H9 (cell line): Measurements from ENCODE around the gene NUP214. TPM values are rescaled to one million over a fixed set of nuclear protein-coding genes. Genes with fewer than 3 reads are reported as not detected.

ENCODE experiments used
- DNase-seq: peaks from one replicate; pipeline ENCODE4 v3.0.0-alpha.2; 2017
- H2AFZ ChIP-seq: one replicate; pipeline ENCODE4 v1.6.1; 2013; ENCODE audit warnings: mild to moderate bottlenecking, low read length, control low read depth, moderate library complexity
- H2AK5ac ChIP-seq: 2 replicates; pipeline ENCODE4 v1.6.1; 2013; ENCODE audit warnings: low read length, control low read depth, mixed read lengths; ENCODE audit not compliant: insufficient read length
- H2BK120ac ChIP-seq: one replicate; pipeline ENCODE4 v1.6.1; 2013; ENCODE audit warnings: low read depth, mild to moderate bottlenecking, low read length, control low read depth, inconsistent platforms; ENCODE audit not compliant: poor library complexity, severe bottlenecking
- H2BK12ac ChIP-seq: 2 replicates; pipeline ENCODE4 v1.6.1; 2013; ENCODE audit warnings: low read length, control low read depth, mixed read lengths, low read depth; ENCODE audit not compliant: insufficient read length
- H2BK15ac ChIP-seq: 2 replicates; pipeline ENCODE4 v1.6.1; 2013; ENCODE audit warnings: low read depth, low read length, control low read depth
- H2BK20ac ChIP-seq: one replicate; pipeline ENCODE4 v1.6.1; 2013; ENCODE audit warnings: low read depth, mild to moderate bottlenecking, low read length, control low read depth, inconsistent platforms; ENCODE audit not compliant: poor library complexity, severe bottlenecking
- H2BK5ac ChIP-seq: 2 replicates; pipeline ENCODE4 v1.6.1; 2013; ENCODE audit warnings: low read length, control low read depth, mixed read lengths; ENCODE audit not compliant: insufficient read length
- H3K14ac ChIP-seq: 2 replicates; pipeline ENCODE4 v1.6.1; 2013; ENCODE audit warnings: low read length, control low read depth; ENCODE audit not compliant: insufficient read depth
- H3K18ac ChIP-seq: 2 replicates; pipeline ENCODE4 v1.6.1; 2013; ENCODE audit warnings: low read depth, mild to moderate bottlenecking, mixed read lengths, low read length, control low read depth; ENCODE audit not compliant: insufficient read length
- H3K23ac ChIP-seq: 2 replicates; pipeline ENCODE4 v1.6.1; 2013; ENCODE audit warnings: low read length, control low read depth, mixed read lengths, low read depth; ENCODE audit not compliant: insufficient read length
- H3K23me2 ChIP-seq: 2 replicates; pipeline ENCODE4 v1.6.1; 2013; ENCODE audit warnings: low read depth, mild to moderate bottlenecking, mixed read lengths, low read length, control low read depth; ENCODE audit not compliant: insufficient read length, poor library complexity, severe bottlenecking
- H3K27ac ChIP-seq: 2 replicates; pipeline ENCODE4 v1.5.1; 2013; ENCODE audit warnings: low read length, control low read depth, mixed read lengths, low read depth; ENCODE audit not compliant: insufficient read length
- H3K27me3 ChIP-seq: 2 replicates; pipeline ENCODE4 v1.6.1; 2013; ENCODE audit warnings: low read length, control low read depth, inconsistent platforms; ENCODE audit not compliant: insufficient read depth
- H3K4ac ChIP-seq: 2 replicates; pipeline ENCODE4 v1.6.1; 2013; ENCODE audit warnings: low read depth, mild to moderate bottlenecking, control low read depth, inconsistent platforms, low read length, moderate library complexity
- H3K4me1 ChIP-seq: 2 replicates; pipeline ENCODE4 v1.6.1; 2013; ENCODE audit warnings: low read length, control low read depth, inconsistent platforms; ENCODE audit not compliant: insufficient read depth
- H3K4me2 ChIP-seq: 2 replicates; pipeline ENCODE4 v1.6.1; 2013; ENCODE audit warnings: low read length, control low read depth, mixed read lengths; ENCODE audit not compliant: insufficient read length, insufficient read depth
- H3K56ac ChIP-seq: 2 replicates; pipeline ENCODE4 v1.6.1; 2013; ENCODE audit warnings: low read depth, mild to moderate bottlenecking, mixed read lengths, low read length, control low read depth; ENCODE audit not compliant: insufficient read length
- H3K79me1 ChIP-seq: 2 replicates; pipeline ENCODE4 v1.6.1; 2013; ENCODE audit warnings: low read depth, mild to moderate bottlenecking, moderate library complexity, low read length, control low read depth, inconsistent platforms; ENCODE audit not compliant: insufficient read depth, poor library complexity, severe bottlenecking
- H3K79me2 ChIP-seq: 2 replicates; pipeline ENCODE4 v1.6.1; 2013; ENCODE audit warnings: low read length, control low read depth, inconsistent platforms; ENCODE audit not compliant: insufficient read depth
- H3K9ac ChIP-seq: 2 replicates; pipeline ENCODE4 v1.6.1; 2013; ENCODE audit warnings: low read length, control low read depth, mixed read lengths; ENCODE audit not compliant: insufficient read length; ENCODE audit errors: extremely low read depth
- H3K9me3 ChIP-seq: one replicate; pipeline ENCODE4 v1.6.1; 2013; ENCODE audit warnings: low read depth, low read length, inconsistent platforms; ENCODE audit not compliant: control insufficient read depth
- H3T11ph ChIP-seq: one replicate; pipeline ENCODE4 v1.6.1; 2013; ENCODE audit warnings: mild to moderate bottlenecking, low read length, control low read depth, inconsistent platforms
- H4K20me1 ChIP-seq: one replicate; pipeline ENCODE4 v1.6.1; 2013; ENCODE audit not compliant: control insufficient read depth, insufficient read length, insufficient read depth
- H4K5ac ChIP-seq: 2 replicates; pipeline ENCODE4 v1.6.1; 2013; ENCODE audit warnings: low read depth, mild to moderate bottlenecking, mixed read lengths, low read length, control low read depth; ENCODE audit not compliant: insufficient read length
- H4K8ac ChIP-seq: replicated peaks from 2 replicates; pipeline ENCODE4 v1.6.1; 2013; ENCODE audit warnings: low read length, control low read depth, mixed read lengths, low read depth; ENCODE audit not compliant: insufficient read length
- H4K91ac ChIP-seq: 2 replicates; pipeline ENCODE4 v1.6.1; 2013; ENCODE audit warnings: low read depth, mild to moderate bottlenecking, moderate library complexity, mixed read lengths, low read length, control low read depth; ENCODE audit not compliant: insufficient read length
- H3K27ac Mint-ChIP-seq, 3 experiments: 2 replicates in 2 of 3; 3 replicates in 1 of 3; pipeline ENCODE4 v1.8.0; 2020 to 2021; ENCODE audit warnings: mixed read lengths in 3 of 3, mild to moderate bottlenecking in 1 of 3, moderate library complexity in 1 of 3
- H3K27me3 Mint-ChIP-seq: 2 replicates; pipeline ENCODE4 v1.8.0; 2021; ENCODE audit warnings: low read depth, mild to moderate bottlenecking, moderate library complexity, mixed read lengths
- H3K36me3 Mint-ChIP-seq, 3 experiments: 2 replicates in 2 of 3; 3 replicates in 1 of 3; pipeline ENCODE4 v1.8.0; 2020 to 2021; ENCODE audit warnings: low read depth in 3 of 3, mixed read lengths in 3 of 3; ENCODE audit not compliant: insufficient read depth in 1 of 3
- H3K4me1 Mint-ChIP-seq, 2 experiments: 2 replicates each; pipeline ENCODE4 v1.8.0; 2020; ENCODE audit warnings: mixed read lengths in 2 of 2
- H3K4me3 Mint-ChIP-seq, 2 experiments: 2 replicates in 1 of 2; 3 replicates in 1 of 2; pipeline ENCODE4 v1.8.0; 2020 to 2021; ENCODE audit warnings: mild to moderate bottlenecking in 2 of 2, mixed read lengths in 2 of 2, moderate library complexity in 1 of 2
- H3K9me3 Mint-ChIP-seq, 2 experiments: 2 replicates in 1 of 2; 3 replicates in 1 of 2; pipeline ENCODE4 v1.8.0; 2020; ENCODE audit warnings: mild to moderate bottlenecking in 2 of 2, mixed read lengths in 2 of 2, moderate library complexity in 1 of 2
- WGBS: extraction: QIAGEN DNeasy Blood & Tissue Kit; methylation state at CpG from one replicate; pipeline ENCODE4 v1.1.7; 2013; ENCODE audit warnings: missing lambda C conversion rate, low lambda C conversion rate, mixed read lengths; ENCODE audit not compliant: insufficient read length; ENCODE audit errors: extremely low coverage; 5-methylcytosine and 5-hydroxymethylcytosine counted together
- total RNA-seq: library from RNA; stranded (reverse); gene quantifications from 2 replicates; pipeline ENCODE4 v1.2.1, GENCODE V29; 2021
- TF ChIP-seq, protein P1 (sequence below): fragments of 200-600 bp; sonication (generic); conservative IDR thresholded peaks from 3 replicates; pipeline ENCODE4 v1.8.0; 2021; ENCODE audit warnings: antibody characterized with exemption, mild to moderate bottlenecking

NUP214 gene
- total RNA-seq, 1 experiment from 2014 or later = 53.8 TPM

DNA sequence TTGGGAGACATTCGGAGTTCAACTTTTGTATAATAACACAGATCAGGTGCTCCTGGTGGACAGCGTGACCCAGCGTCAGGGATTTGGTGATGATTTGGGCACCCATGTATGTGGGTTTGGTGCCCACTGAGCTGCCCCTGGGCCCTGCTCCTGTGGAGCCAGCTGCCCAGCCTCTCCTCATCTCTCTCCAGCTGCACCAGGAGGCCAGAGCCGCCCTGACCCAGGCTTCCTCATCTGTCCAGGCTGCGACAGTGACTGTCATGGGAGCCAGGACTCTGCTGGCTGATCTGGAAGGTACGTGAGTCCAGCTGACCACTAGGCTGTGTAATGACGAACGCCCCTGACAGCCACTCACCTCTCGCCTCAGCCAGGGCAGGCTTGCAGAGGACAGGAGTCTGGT, 43.5 kb upstream of the NUP214 start:
- TF ChIP-seq, protein P1, sequence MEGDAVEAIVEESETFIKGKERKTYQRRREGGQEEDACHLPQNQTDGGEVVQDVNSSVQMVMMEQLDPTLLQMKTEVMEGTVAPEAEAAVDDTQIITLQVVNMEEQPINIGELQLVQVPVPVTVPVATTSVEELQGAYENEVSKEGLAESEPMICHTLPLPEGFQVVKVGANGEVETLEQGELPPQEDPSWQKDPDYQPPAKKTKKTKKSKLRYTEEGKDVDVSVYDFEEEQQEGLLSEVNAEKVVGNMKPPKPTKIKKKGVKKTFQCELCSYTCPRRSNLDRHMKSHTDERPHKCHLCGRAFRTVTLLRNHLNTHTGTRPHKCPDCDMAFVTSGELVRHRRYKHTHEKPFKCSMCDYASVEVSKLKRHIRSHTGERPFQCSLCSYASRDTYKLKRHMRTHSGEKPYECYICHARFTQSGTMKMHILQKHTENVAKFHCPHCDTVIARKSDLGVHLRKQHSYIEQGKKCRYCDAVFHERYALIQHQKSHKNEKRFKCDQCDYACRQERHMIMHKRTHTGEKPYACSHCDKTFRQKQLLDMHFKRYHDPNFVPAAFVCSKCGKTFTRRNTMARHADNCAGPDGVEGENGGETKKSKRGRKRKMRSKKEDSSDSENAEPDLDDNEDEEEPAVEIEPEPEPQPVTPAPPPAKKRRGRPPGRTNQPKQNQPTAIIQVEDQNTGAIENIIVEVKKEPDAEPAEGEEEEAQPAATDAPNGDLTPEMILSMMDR = no peak
- no peaks in the 10 kb centered on the region for H3K9me3 Mint-ChIP-seq
- H3K4me1 Mint-ChIP-seq = no peaks in the 10 kb centered on the region

More for the DNA sequence above, 43.5 kb upstream of the NUP214 start:
- Histone ChIP-seq H2AFZ (no peak overlapping the region), H3T11ph (no peak overlapping the region), H2BK15ac (no peak overlapping the region), H3K4ac (no peak overlapping the region), H2BK20ac (no peak overlapping the region), H4K5ac (no peak overlapping the region), H4K8ac (no peak overlapping the region), H2BK12ac (no peak overlapping the region), H3K23ac (no peak overlapping the region), H2AK5ac (no peak overlapping the region), H4K91ac (no peak overlapping the region), H3K56ac (no peak overlapping the region), H2BK5ac (no peak overlapping the region), H3K27me3 (no peaks in the 10 kb centered on the region), H3K14ac (no peak overlapping the region; the same call in 1 of the 2 replicates), H3K23me2 (no peaks in the 10 kb centered on the region), H3K79me2 (no peaks in the 10 kb centered on the region), H2BK120ac (no peak overlapping the region), H3K9ac (no peak overlapping the region), H3K79me1 (no peaks in the 10 kb centered on the region), H3K27ac (no peak overlapping the region), H3K18ac (no peak overlapping the region), H3K4me2 (no peak overlapping the region), H3K4me1 (no peaks in the 10 kb centered on the region), H3K9me3 (no peaks in the 10 kb centered on the region), H4K20me1 (no peaks in the 10 kb centered on the region)
- Mint-ChIP-seq H3K27ac (no peak overlapping the region), H3K4me3 (no peak overlapping the region), H3K27me3 (no peaks in the 10 kb centered on the region; the same call in 1 of the 2 replicates), H3K36me3 (no peaks in the 10 kb centered on the region)
- no CpG with 5 or more reads among the region's 9 CpGs for WGBS
- peak; percentile 18 for DNase-seq
